Vagina (tissue), 2 donors: ENCODE measurements around the gene KAZN.

Experiments used
- CTCF ChIP-seq, 3 experiments: fragments of 450-650 bp in 2 of 3; fragments of 200-600 bp in 1 of 3; sonication (generic) in 1 of 3; IDR thresholded peaks; one replicate each; pipeline ENCODE4 v1.5.1; 2017 to 2019; ENCODE audit warnings: antibody characterized with exemption in 3 of 3, mild to moderate bottlenecking in 2 of 3, moderate library complexity in 2 of 3
- POLR2A ChIP-seq, 2 donors: fragments of 450-650 bp; IDR thresholded peaks; one replicate each; pipeline ENCODE4 v1.6.1; 2017; ENCODE audit warnings: antibody characterized with exemption in 2 of 2, mild to moderate bottlenecking in 2 of 2, moderate library complexity in 2 of 2
- POLR2AphosphoS5 ChIP-seq, 2 donors: sonication (generic); formaldehyde crosslinking; IDR thresholded peaks; one replicate each; pipeline ENCODE4 v1.9.0; 2017; ENCODE audit warnings: antibody characterized with exemption in 2 of 2, mild to moderate bottlenecking in 2 of 2, low read depth in 1 of 2; ENCODE audit not compliant: insufficient read depth in 1 of 2

- no peak for TF ChIP-seq CTCF (IDR thresholded peaks at IDR 0.05)
- no peak for TF ChIP-seq POLR2A (IDR thresholded peaks at IDR 0.05)
- peak in 1 of 2 donors; percentile 53 for TF ChIP-seq POLR2AphosphoS5 (IDR thresholded peaks at IDR 0.05; ENCODE audit: insufficient read depth in 1 of 2, low read depth in 1 of 2)
These were observed 356.9 kb downstream of the KAZN start for GRCh38 chr1:14955402-14955801.
